GM19438 (cell line): ENCODE data around the gene KIAA0586.
"Not testable (repeated sequence)": the region's sequence is repeated elsewhere in the genome, so short reads cannot be mapped to it uniquely, and the experiment has no call there.

ENCODE experiments used
- ATAC-seq: cut with Tn5 transposase; IDR thresholded peaks from one replicate; pipeline ENCODE4 v1.9.1; 2021; ENCODE audit warnings: low read depth; ENCODE audit not compliant: unreplicated experiment

KIAA0586 gene

DNA sequence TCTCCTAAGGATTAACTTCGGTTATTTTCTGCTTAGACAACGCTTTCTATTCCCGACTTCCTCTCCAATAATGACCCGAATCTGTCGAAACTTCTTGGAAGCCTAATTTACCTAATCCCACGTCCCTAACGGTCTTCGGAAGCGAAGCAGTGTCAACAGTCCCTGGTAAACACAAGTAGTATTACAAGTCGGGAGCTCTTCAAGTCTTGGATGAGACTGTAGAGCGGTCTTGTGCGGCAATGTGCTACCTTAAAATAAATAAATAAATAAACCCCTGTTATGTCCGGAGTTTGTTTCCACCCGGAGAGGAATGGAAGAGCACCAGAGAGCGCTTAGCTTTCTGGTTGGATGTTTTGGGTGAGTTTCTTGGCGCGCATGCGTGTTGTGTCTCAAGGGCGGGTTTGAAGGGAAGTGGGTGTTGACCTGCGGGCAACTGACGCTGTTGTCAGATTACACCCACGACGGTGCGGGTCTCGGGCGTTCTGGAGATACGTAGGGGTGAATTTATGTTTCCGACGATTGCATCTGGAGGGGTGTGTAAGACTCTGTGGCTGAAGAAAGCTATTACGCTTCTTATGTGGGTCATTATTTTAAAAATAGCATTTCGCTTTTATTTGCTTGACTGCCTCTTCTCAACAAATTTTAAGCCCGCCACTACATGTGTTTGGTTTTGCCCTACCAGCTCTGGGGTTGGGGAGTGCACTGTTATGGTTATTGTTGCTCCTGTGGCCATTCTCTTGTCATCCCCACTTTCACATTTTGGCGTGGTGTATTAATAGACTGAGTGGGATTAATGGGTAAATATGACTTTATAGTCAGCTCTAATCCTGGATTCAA is at the start of gene KIAA0586, which contains the start of gene TIMM9:
TSS of gene KIAA0586 (plus strand) at position 439 of the 837 bp plus-strand sequence. CDS start 546 bp downstream, outside the sequence.
TSS of gene TIMM9 (minus strand) at position 251 of the 837 bp plus-strand sequence. CDS start 15,586 bp downstream, outside the sequence.
- ATAC-seq = peak; percentile 86

DNA sequence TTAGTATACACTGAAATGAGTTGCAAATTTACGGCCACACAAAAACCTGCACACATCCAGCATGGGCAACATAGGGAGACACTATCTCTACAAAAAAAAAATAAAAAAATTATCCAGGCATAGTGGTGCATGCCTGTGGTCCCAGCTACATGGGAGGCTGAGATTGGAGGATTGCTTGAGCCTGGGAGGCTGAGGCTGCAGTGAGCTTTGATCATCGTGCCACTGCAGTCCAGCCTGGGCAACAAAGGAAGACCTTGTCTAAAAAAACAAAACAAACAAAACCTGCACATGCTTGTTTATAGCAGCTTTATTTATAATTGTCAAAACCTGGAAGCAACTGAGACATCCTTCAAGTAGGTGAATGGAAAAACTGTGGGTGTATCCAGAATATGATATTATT is 36.7 kb upstream of the KIAA0586 start:
- ATAC-seq = no peak

DNA sequence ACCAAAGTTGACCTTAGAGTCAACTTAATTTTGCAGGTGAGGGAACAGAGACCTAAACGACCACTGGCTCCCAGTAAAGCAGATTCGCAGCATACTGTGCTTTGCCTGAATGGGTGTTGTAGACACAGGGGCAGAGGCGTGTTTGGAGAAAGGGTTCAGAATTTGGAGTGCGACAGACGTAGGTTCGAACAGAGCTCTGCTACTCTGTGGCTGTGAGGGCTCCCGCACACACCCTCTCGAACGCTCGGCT is 32.0 kb upstream of the KIAA0586 start:
- no peak for ATAC-seq

DNA sequence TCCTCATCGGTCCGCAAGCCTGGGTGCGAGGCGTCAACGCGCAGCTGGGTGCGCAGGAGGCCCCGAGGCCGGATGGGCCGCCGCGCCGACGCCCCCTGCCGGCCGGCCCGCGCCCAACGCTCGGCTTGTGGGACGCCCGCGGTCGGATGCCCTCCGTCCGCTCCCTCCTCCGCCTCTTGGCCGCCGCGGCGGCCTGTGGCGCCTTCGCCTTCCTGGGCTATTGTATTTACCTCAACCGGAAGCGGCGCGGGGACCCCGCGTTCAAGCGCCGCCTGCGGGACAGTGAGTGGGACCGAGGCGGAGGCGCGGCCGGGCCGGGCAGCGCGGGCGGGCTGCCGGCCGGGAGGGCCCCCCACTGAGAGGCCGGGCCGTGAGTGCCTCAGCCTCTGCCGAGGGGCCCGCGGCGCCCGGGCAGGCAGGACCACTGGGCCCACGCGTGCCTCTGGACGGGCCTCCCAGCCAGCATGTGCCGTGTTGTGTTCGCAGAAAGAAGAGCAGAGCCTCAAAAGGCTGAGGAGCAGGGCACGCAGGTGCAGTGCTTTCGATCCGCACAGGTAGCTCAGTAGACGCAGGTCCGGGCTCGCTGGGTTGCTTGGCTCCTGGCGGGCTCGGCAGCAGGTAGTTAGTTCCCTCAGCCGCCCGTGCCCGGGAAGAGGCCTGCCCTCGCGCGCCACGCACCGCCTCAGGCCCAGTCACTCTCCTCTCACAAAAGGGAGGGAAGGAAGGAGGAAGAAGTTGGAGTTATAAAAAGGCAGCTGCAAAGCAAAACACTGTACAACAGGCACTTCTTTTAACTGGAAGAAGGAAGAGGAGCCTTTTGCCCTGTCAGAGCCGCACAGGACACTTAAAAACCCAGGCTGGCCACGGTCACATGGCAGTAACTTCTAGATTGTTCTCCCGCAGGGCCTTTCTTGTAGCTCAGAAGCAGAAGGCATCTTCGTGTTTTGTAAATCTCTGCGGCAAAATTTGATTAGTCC is 31.4 kb upstream of the KIAA0586 start, which contains the start of gene TOMM20L:
TSS of gene TOMM20L (plus strand) at position 119 of the 977 bp plus-strand sequence. CDS start at position 147, 28 bp downstream.
- peak; percentile 88 for ATAC-seq

DNA sequence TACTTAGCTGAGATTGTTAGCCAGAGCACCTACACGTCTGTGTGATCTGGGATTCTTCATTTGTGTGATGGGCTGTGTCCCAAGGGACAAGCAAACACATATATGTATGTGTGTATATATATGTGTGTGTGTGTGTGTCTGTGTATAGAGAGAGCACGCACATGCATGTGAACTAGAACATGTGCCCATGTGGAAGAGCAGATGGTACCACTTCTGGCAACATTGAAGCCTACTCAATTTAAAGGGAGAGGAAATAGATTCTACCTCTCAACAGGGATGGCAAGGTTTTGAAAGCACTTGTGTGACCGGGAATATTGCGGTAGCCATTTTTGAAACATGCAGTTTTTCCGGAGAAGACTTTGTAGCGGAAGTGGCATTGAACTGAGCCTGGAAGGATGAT is 30.4 kb upstream of the KIAA0586 start:
- ATAC-seq = no peak

DNA sequence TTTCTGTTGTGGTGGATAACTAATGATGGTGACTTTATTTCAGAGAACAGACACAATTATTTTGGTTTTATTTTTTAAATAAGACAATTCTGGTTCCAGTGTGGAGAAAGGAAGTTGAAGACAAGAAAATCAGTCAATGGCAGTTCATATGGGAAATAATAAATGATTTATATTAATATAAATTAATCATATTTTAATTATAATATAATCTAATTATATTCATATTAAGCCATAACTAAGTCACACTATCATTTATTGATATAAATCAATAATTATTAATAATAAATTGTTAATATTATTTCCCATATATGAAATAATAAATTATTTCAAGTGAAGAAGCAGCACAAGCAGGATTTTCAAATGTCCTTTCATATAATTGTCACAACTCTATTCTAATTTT is 29.0 kb upstream of the KIAA0586 start:
- ATAC-seq = no peak

DNA sequence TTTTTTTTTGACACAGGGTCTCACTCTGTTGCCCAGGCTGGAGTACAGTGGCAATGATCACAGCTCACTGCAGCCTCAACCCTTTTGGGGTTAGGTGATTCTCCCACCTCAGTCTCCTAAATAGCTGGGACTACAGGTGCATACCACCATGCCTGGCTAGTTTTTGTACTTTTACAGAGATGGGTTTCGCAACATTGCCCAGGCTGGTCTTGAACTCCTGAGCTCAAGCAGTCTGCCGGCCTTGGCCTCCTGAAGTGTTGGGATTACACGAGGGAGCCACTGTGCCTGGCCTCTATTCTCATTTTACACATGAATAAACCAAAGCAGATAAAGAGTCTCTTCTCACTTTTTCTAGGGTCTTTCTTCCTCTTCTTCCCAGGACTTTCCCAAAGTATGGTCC is 28.6 kb upstream of the KIAA0586 start:
- ATAC-seq = no peak

DNA sequence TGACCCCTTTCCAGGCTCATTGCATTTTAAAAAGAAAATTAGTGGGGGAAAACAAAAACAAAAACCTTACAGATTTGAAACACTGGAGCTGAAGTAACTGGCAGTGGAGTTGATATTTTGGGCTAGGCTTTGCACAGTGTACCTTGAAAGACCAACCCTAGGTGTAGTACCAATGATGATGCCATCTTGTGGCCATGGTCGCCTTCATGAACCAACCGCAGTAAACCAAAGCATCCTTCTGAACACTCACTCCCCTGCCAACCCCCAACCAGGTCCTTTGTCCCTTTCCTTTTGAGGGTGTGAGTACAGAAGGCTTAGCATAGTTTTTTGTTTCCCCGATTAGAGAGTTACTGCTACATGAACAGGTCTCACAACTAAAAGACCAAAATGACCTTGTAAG is 25.9 kb upstream of the KIAA0586 start:
- ATAC-seq = no peak

DNA sequence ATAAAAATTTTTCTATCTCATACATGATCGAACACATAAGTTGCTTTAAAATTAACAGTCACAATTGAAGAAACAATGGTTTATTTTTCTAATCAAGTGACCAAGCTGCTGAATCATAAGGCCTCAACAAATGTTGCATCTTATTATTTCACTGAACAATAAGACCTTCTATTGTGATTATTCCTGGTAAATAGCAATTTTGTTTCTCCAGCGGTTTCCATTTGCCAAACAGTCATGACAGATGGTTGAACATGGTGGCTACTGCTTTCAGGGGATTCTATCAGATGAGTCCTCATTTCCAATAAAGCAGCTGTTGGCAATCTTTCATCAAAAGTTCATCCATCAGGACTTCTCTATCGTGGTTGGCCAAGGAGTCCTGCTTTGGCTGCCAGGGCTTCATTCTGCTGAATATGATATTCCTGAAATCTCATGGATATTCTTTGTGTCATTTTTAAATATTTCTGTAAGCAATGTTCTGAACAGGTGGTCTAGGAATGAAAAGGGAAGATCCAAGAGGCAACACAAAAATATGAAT is 18.8 kb upstream of the KIAA0586 start:
- ATAC-seq = no peak

DNA sequence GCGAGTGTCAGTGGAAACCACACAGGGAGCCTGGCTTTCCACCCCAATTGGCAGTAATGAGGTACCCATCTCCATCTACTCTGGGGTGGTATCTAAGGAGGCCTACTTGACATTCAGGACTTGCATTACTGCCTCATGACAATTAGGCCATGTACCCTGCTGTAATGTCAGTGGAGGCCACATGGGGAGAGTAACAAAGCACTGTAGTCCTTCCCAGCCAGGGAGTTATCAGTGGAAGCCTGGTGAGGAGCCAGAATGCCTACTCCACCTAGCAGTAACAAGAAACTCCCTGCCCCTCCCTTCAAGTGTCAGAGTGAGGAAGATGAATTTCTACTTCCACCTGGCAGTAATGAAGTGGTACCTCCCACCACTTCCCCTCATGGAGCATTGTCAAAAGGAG is 12.7 kb upstream of the KIAA0586 start:
- no peak for ATAC-seq

DNA sequence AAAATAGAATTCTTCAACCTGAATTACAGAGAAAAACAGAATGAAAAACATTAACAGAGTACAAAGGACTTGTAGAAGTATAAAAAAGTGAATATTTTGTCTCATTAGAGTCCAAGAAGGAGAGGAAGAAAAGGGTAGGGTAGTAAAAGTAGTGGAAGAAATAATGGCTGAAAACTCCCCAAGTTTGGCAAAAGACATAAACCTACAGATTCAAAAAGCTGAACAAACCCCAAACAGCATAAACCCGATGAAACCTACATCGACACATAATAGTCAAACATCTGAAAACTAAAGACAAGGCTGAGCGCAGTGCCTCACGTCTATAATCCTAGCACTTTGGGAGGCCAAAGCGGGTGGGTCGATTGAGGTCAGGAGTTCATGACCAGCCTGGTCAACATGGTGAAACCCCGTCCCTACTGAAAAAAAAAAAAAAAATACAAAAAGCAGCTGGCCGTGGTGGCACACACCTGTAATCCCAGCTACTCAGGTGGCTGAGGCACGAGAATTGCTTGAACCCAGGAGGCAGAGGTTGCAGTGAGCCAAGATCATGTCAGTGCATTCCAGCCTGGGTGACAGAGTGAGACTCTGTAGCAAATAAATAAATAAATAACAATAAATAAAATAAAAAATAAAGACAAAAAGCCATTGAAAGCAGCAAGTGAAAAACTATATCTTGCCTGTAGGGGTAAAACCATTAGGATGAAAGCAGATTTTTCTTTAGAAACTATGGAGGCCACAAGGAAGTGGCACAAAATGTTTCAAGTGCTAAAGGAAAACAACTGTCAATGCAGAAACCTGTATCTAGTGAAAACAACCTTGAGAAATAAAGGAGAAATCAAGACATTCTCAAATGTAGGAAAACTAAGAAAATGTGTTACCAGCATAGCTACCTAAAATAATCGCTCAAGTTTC is 11.6 kb upstream of the KIAA0586 start:
- no peak for ATAC-seq

DNA sequence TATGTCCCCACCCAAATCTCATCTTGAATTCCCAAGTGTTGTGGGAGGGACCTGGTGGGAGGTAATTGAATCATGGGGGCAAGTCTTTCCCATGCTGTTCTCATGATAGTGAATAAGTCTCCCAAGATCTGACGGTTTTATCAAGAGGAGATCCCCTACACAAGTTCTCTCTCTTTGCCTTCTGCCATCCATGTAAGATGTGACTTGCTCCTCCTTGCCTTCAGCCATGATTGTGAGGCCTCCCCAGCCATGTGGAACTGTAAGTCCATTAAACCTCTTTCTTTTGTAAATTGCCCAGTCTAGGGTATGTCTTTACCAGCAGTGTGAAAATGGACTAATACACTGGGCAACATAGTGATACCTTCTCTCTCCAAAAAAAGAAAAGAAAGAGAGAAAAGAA is 10.6 kb upstream of the KIAA0586 start:
- not testable (repeated sequence) for ATAC-seq

DNA sequence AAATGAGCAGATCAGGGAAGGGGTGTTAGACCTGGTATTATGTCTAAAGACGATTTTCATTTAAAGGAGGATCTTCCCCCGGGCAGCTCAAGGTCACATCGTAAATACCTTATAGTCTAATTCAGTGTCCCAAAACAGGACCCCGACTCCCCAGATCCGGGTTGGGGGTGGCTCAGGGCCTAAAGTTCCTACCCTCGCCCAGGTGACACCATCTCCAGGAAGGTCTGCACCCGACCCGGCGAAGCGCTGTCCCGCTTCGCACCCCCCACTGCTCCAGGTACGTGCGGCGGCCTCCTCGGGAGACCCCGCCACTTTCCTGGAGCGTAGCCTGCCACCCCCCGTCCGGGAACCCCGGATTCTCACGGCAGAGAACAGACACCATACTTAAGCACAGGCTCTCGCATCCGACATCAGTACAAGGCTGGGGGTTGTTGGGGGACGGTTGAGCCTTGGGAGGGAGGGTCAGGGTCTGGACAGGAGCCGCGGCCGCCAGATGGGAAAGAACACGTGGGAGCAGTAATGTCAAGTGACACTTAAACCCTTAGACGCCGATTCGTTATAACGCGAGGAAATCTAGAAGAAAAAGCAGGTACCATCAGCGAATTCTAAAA is 744 bp upstream of the KIAA0586 start:
- ATAC-seq = no peak

DNA sequence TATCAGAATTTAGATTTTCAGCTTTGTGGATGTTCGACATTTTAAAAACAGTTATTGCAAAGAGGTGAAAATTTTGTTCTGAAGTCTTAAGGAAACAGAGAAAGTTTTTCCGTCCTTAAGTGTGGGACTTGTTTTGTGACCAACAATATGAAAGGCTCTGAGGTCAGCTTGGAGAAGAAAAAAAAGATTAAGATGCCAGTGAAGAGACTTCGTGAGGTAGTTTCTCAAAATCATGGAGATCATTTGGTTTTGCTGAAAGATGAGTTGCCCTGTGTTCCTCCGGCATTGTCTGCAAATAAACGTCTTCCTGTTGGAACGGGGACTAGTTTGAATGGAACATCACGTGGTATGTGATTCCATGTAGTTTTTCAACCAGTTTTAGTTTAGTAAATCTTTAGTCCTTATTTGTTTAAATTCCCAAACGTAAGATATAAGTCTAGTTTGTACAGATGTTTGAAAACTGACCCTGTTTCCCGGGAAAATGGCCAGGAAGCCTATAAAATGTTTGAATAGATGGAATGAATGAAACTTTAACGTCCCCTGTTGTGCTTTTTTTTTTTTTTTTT is 682 bp downstream of the KIAA0586 start:
- no peak for ATAC-seq

DNA sequence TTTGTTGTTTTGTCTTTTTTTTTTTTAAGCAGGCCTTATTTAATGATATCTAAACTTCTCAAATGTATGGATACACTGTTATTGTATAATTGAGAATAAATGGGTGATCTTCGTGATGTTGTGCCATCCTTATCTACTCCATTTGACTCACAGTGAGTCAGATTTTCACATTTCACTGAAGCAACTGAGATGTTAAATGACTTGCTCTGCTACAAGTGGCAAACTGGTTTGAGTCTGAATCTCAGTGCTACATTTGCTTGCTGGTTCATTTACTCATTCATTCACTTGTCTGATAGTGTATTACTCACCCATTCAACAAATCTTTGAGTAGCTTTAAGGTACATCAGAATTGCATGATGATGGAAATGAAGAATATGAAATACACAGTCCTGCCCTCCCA is 2.6 kb downstream of the KIAA0586 start:
- ATAC-seq = no peak

DNA sequence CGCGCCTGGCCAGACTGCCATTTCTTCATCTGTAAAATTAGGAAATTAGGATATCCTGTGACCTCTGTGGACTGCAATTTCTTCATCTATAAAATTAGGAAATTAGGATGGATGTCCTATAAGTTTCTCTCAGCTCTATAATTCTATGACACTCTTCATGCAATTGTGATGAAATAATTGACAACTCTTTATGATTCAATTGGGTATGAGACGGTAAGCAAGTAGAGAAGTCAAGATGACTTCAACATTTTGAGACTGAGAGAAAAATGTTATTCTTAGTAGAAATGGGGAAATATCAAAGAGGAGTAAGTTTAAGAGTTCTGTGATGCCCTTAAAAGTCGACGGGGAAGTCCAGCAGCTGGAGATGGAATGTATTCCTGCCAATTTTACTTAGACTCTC is 12.0 kb downstream of the KIAA0586 start:
- ATAC-seq = no peak

DNA sequence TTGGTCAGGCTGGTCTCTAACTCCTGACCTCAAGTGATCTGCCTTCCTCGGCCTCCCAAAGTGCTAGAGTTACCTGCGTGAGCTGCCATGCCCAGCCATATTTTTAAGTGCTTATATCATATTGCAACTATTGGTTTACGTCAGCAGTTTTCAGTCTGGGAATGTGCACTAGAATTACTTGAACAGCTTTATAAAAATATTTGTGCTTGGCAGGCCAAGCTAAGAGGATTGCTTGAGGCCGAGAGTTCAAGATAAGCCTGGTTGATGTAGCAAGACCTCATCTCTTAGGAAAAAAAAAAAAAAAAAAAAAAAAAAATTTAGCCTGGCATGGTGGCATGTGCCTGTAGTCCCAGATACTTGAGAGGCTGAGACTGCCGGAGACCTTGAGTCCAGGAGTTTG is 17.1 kb downstream of the KIAA0586 start:
- ATAC-seq = no peak

DNA sequence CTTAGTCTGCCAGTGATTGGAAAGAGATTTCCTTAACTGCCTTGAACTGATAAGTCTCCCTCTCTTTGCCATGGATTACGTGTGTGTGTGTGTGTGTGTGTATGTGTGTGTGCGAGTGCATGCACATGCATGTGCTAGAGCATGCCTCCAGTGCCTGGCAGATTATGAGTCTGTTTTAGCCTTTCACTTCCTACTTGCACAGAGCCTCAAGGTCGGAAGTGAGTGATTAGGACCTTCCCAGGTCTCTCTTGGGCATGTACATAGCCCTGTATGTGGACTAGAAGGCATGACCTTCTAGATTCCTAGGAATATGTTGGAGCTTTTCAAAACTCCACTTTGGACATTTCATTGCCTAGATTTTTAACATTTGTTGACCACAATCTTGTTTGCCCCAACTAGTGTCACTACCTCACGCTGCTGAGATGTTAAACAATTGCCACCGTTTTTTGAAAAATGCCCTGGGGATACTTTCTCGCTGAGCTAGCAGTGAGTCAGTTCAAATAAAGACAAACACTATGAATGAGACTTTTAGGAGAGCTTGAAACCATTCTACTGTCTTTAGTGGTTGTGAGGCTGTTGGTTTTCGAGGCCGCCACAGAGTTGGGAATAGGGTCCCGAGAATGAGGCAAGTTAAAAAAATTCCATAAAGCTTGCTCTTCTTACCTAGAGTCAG is 28.2 kb downstream of the KIAA0586 start:
- no peak for ATAC-seq

DNA sequence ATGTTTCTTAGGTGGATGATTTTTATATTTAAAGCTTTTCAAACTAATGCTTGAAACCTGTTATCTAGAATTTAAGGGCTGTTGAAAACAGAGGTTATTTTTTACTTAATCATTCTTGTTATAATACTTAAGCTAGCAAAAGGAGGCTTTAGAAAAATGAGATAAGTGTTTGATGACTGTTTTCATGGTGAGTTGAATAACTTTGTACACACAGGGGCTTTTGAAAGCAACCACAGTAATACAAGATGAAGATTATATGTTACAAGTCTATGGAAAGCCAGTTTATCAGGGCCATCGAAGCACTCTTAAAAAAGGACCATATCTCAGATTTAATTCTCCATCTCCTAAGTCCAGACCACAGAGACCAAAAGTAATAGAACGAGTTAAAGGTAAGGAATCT is 33.3 kb downstream of the KIAA0586 start:
- ATAC-seq = no peak
